HepG2 (cell line): ENCODE measurements around the gene CES3. TPM values are rescaled to one million over a fixed set of nuclear protein-coding genes. Genes with fewer than 3 reads are reported as not detected.
"Not testable (repeated sequence)": the region's sequence is repeated elsewhere in the genome, so short reads cannot be mapped to it uniquely, and the experiment has no call there.

Experiments
- ATAC-seq: fragments of 200-7000 bp; cut with Tn5 transposase; 3 replicates; pipeline ENCODE4 v1.9.1; 2020; ENCODE audit warnings: mild to moderate bottlenecking, moderate library complexity
- BruUV-seq: library from RNA; stranded (reverse); fragments of 400-500 nt; replicated peaks from 2 replicates; lab custom pipeline; 2021; lab: Mats Ljungman, UMichigan
- CTCF ChIA-PET: fragments of 300-600 bp; formaldehyde crosslinking; extraction: SDS; loops from one replicate; lab custom pipeline; 2021; ENCODE audit warnings: low total read pairs, inconsistent platforms, low intra/inter-chr PET ratio; lab: Yijun Ruan, JAX
- POLR2A ChIA-PET: fragments of 350-600 bp; sonication (Branson Sonifier 250); formaldehyde crosslinking; loops from one replicate; lab custom pipeline; 2020; ENCODE audit warnings: antibody characterized with exemption, inconsistent platforms; lab: Yijun Ruan, JAX
- DNase-seq: peaks from one replicate; pipeline ENCODE4 v3.0.0-alpha.2; 2015; ENCODE audit warnings: low spot score
- FAIRE-seq: peaks from 3 replicates; lab custom pipeline; 2011; peaks lifted over from hg19 to GRCh38; lab: Jason Lieb, UNC
- H2AFZ ChIP-seq: one replicate; pipeline ENCODE4 v1.6.1; 2011; ENCODE audit warnings: low read length, inconsistent platforms
- H3K27ac ChIP-seq: fragments of 300-600 bp; 3 replicates; pipeline ENCODE4 v1.8.0; 2011; ENCODE audit warnings: mixed run types, mild to moderate bottlenecking, mixed read lengths, low read length, inconsistent platforms; ENCODE audit not compliant: insufficient read depth; ENCODE audit errors: extremely low read length
- H3K27me3 ChIP-seq, 2 experiments: fragments of 200-600 bp in 1 of 2; 2 replicates in 1 of 2; 3 replicates in 1 of 2; pipeline versions ENCODE4 v1.6.0 to v1.8.0; 2011; ENCODE audit warnings: low read length in 2 of 2, mild to moderate bottlenecking in 2 of 2, moderate library complexity in 2 of 2, inconsistent platforms in 1 of 2; ENCODE audit not compliant: insufficient read depth in 2 of 2, control insufficient read depth in 1 of 2
- H3K36me3 ChIP-seq, 2 experiments: fragments of 200-600 bp in 1 of 2; replicated peaks in 1 of 2; 2 replicates in 1 of 2; 3 replicates in 1 of 2; pipeline versions ENCODE4 v1.5.1 to v1.8.0; 2011; ENCODE audit warnings: low read length in 2 of 2, inconsistent platforms in 1 of 2; ENCODE audit not compliant: insufficient read depth in 2 of 2, control insufficient read depth in 1 of 2
- H3K4me1 ChIP-seq: 2 replicates; pipeline ENCODE4 v1.5.1; 2012; ENCODE audit warnings: low read length, inconsistent platforms; ENCODE audit not compliant: insufficient read depth
- H3K4me2 ChIP-seq: 2 replicates; pipeline ENCODE4 v1.6.0; 2011; ENCODE audit warnings: low read depth, low read length, inconsistent platforms
- H3K4me3 ChIP-seq, 3 experiments: fragments of 200-600 bp in 1 of 3; sonication (generic), shearing (Covaris generic) in 1 of 3; replicated peaks in 1 of 3; 2 replicates each; pipeline ENCODE4 v1.5.1; 2011 to 2016; ENCODE audit warnings: low read length in 3 of 3, inconsistent platforms in 2 of 3, low read depth in 2 of 3, mild to moderate bottlenecking in 2 of 3, control low read depth in 1 of 3, mixed read lengths in 1 of 3; ENCODE audit not compliant: insufficient read depth in 1 of 3
- H3K79me2 ChIP-seq: one replicate; pipeline ENCODE4 v1.6.1; 2011; ENCODE audit warnings: low read length, inconsistent platforms; ENCODE audit not compliant: insufficient read depth
- H3K9ac ChIP-seq: 2 replicates; pipeline ENCODE4 v1.6.0; 2011; ENCODE audit warnings: mild to moderate bottlenecking, low read depth, low read length, inconsistent platforms; ENCODE audit not compliant: insufficient read depth
- H3K9me3 ChIP-seq: 2 replicates; pipeline ENCODE4 v1.5.1; 2012; ENCODE audit warnings: mild to moderate bottlenecking, low read length
- H4K20me1 ChIP-seq: 2 replicates; pipeline ENCODE4 v1.6.0; 2011; ENCODE audit warnings: inconsistent platforms, mild to moderate bottlenecking, low read length, moderate library complexity; ENCODE audit not compliant: insufficient read depth
- CSRNP1 ChIP-seq: sonication (generic); formaldehyde crosslinking; IDR thresholded peaks from 2 replicates; pipeline ENCODE4 v1.8.1; 2023; ENCODE audit warnings: mild to moderate bottlenecking, missing genetic modification reagents
- CTCF ChIP-seq: sonication (generic); formaldehyde crosslinking; IDR thresholded peaks from 2 replicates; pipeline ENCODE4 v1.5.0; 2020; ENCODE audit warnings: mild to moderate bottlenecking, missing genetic modification reagents, moderate library complexity
- FOXA3 ChIP-seq: IDR thresholded peaks from 2 replicates; pipeline ENCODE4 v1.6.1; 2016; ENCODE audit warnings: missing genetic modification reagents, missing compliant biosample characterization
- FOXK2 ChIP-seq: fragments of 450-650 bp; IDR thresholded peaks from 2 replicates; pipeline ENCODE4 v1.6.1; 2016
- FOXP1 ChIP-seq, 2 experiments: fragments of 450-650 bp in 1 of 2; IDR thresholded peaks; 2 replicates each; pipeline ENCODE4 v1.6.1; 2017 to 2018; ENCODE audit warnings: antibody characterized with exemption in 1 of 2
- HMGXB3 ChIP-seq: sonication (generic); formaldehyde crosslinking; IDR thresholded peaks from 2 replicates; pipeline ENCODE4 v1.4.0; 2020; ENCODE audit warnings: missing genetic modification reagents, borderline replicate concordance
- HOXA3 ChIP-seq: sonication (generic); formaldehyde crosslinking; IDR thresholded peaks from 2 replicates; pipeline ENCODE4 v1.5.0; 2020; ENCODE audit warnings: missing genetic modification reagents
- IRX3 ChIP-seq: sonication (generic); formaldehyde crosslinking; IDR thresholded peaks from 2 replicates; pipeline ENCODE4 v1.8.1; 2023; ENCODE audit warnings: mild to moderate bottlenecking, low read depth, missing genetic modification reagents, borderline replicate concordance
- SOX13 ChIP-seq, 3 experiments: fragments of 450-650 bp in 1 of 3; sonication (generic) in 1 of 3; formaldehyde crosslinking in 1 of 3; IDR thresholded peaks in 2 of 3; conservative IDR thresholded peaks in 1 of 3; 2 replicates each; pipeline versions ENCODE4 v1.5.0 to v1.6.1; 2016 to 2020; ENCODE audit warnings: antibody characterized with exemption in 1 of 3, mild to moderate bottlenecking in 1 of 3, missing compliant biosample characterization in 1 of 3, missing genetic modification reagents in 1 of 3, moderate library complexity in 1 of 3
- TOPORS ChIP-seq: sonication (generic); formaldehyde crosslinking; IDR thresholded peaks from 2 replicates; pipeline ENCODE4 v1.8.0; 2023; ENCODE audit warnings: mild to moderate bottlenecking, missing genetic modification reagents
- ZBTB38 ChIP-seq: sonication (generic); formaldehyde crosslinking; IDR thresholded peaks from 2 replicates; pipeline ENCODE4 v1.5.1; 2020; ENCODE audit warnings: mild to moderate bottlenecking, missing genetic modification reagents
- ZNF121 ChIP-seq: sonication (generic); formaldehyde crosslinking; IDR thresholded peaks from 2 replicates; pipeline ENCODE4 v1.5.0; 2020; ENCODE audit warnings: mild to moderate bottlenecking, missing genetic modification reagents
- ZSCAN25 ChIP-seq: sonication (generic); formaldehyde crosslinking; IDR thresholded peaks from 2 replicates; pipeline ENCODE4 v1.8.0; 2022; ENCODE audit warnings: mild to moderate bottlenecking, missing genetic modification reagents
- WGBS: methylation state at CpG from one replicate; pipeline ENCODE4 v1.1.6; 2017; ENCODE audit warnings: low lambda C conversion rate; 5-methylcytosine and 5-hydroxymethylcytosine counted together
- in situ Hi-C: cut with HindIII; loops from 2 replicates; pipeline ENCODE4 v1.10.0; 2017; ENCODE audit warnings: low pct_unique_long_range_greater_than_20kb; ENCODE audit not compliant: extremely low pct_ligation_motif_present
- intact Hi-C: fragments of 100-400 bp; cut with micrococcal nuclease; formaldehyde crosslinking; loops from one replicate; pipeline ENCODE4 v1.10.0; 2022; ENCODE audit not compliant: unreplicated experiment
- polyA plus RNA-seq, 8 experiments: library from polyadenylated mRNA; depleted of rRNA in 3 of 8; stranded (reverse) in 7 of 8; unstranded in 1 of 8; fragments of >200 nt; fragmentation: Illumina TruSeq in 4 of 8; extraction: Trizol in 4 of 8; gene quantifications; 2 replicates each; pipeline versions ENCODE4 v1.2.1 to v1.2.3, GENCODE V29; 2011 to 2016; ENCODE audit warnings: low read depth in 4 of 8, missing spikeins in 1 of 8, mixed read lengths in 1 of 8; ENCODE audit not compliant: insufficient read depth in 1 of 8
- total RNA-seq, 5 experiments: library from RNA; depleted of rRNA; stranded (reverse); fragments of >200 nt; fragmentation: Illumina TruSeq; extraction: Trizol; gene quantifications; 2 replicates each; pipeline ENCODE4 v1.2.3, GENCODE V29; 2016; ENCODE audit warnings: low read depth in 1 of 5

CES3 gene
- total and polyA plus RNA-seq, 2 of the 13 experiments (the other 11 are each of a cell fraction or from before 2014, with no cell fraction given), result 6.6 to 17.4 TPM

- H3K79me2 ChIP-seq; DNase-seq; H3K27ac ChIP-seq; in situ Hi-C loops; H3K9ac ChIP-seq; BruUV-seq; H3K4me3 ChIP-seq; H3K4me2 ChIP-seq; H3K36me3 ChIP-seq; H3K9me3 ChIP-seq; ATAC-seq; H4K20me1 ChIP-seq; H3K27me3 ChIP-seq; H2AFZ ChIP-seq; TF ChIP-seq SOX13 (IDR thresholded peaks at IDR 0.05); FOXP1 (CRISPR knock-in tag; IDR thresholded peaks at IDR 0.05): not testable (repeated sequence)
- peak; percentile 72 for FAIRE-seq
- CTCF ChIA-PET, result interaction anchor here (1.2 to 1.5 kb wide), 2 partner anchors 20 to 79 kb away, joined by 3 to 4 read pairs; no protein-coding TSS in a partner anchor
- TF ChIP-seq SOX13 (CRISPR knock-in tag; conservative IDR thresholded peaks at IDR 0.05 in 1 of 2, IDR thresholded peaks at IDR 0.05 in 1 of 2) (peak in 1 of 2 experiments; percentile 25; a peak in 1 of 4 replicates), ZBTB38 (CRISPR knock-in tag) (peak; percentile 67; the same call in 1 of the 2 replicates), CTCF (CRISPR knock-in tag) (peak; percentile 51), CSRNP1 (CRISPR knock-in tag) (0 out of 2 replicates have a peak, but pooled peaks have one; percentile 33), ZNF121 (CRISPR knock-in tag) (peak; percentile 14; the same call in 1 of the 2 replicates), TOPORS (0 out of 2 replicates have a peak, but pooled peaks have one; percentile 27), IRX3 (CRISPR knock-in tag) (0 out of 2 replicates have a peak, but pooled peaks have one; percentile 29), HOXA3 (CRISPR knock-in tag) (0 out of 2 replicates have a peak, but pooled peaks have one; percentile 10), ZSCAN25 (CRISPR knock-in tag) (0 out of 2 replicates have a peak, but pooled peaks have one; percentile 4), FOXP1 (IDR thresholded peaks at IDR 0.05) (0 out of 2 replicates have a peak, but pooled peaks have one; percentile 6), FOXA3 (CRISPR knock-in tag) (0 out of 2 replicates have a peak, but pooled peaks have one; percentile 19), FOXK2 (peak; percentile 36; the same call in 1 of the 2 replicates), HMGXB3 (CRISPR knock-in tag) (peak; percentile 96)
- WGBS, result 88% methylated on average over 17 of the region's 32 CpGs
- POLR2A ChIA-PET, result interaction anchor here (0.6 to 1.3 kb wide), 2 partner anchors 17 to 252 kb away, joined by 3 read pairs; no protein-coding TSS in a partner anchor
- intact Hi-C loops, result loop anchor here (5.0 kb wide), 1 partner anchor 1763 kb away; the partner anchor contains the start of gene CDH1
- H3K4me1 ChIP-seq, result peaks cover 57% of the 10 kb centered on the region
These were observed 13.3 kb downstream of the CES3 start for GRCh38 chr16:66974156-66974931.
